NK-92 (cell line): ENCODE results near the gene KCTD11.

Experiments used
- DNase-seq: peaks from one replicate; lab custom pipeline; 2025; ENCODE audit not compliant: unreplicated experiment; lab: John Stamatoyannopoulos, UW

KCTD11 gene

GRCh38 chr17:7374353-7374752 is 22.4 kb downstream of the KCTD11 start:
- DNase-seq, result no peak

GRCh38 chr17:7379134-7379533 is 27.2 kb downstream of the KCTD11 start:
- no peak for DNase-seq

- DNase-seq, result no peak
Measured at GRCh38 chr17:7380321-7380720, 28.4 kb downstream of the KCTD11 start.

GRCh38 chr17:7380855-7381683 is 29.1 kb downstream of the KCTD11 start, which contains the start of gene TNK1:
Gene TNK1 (plus strand): TSS chr17:7381089. CDS start chr17:7382927, 1,838 bp downstream.
- no peak for DNase-seq

GRCh38 chr17:7382901-7383300 is 30.9 kb downstream of the KCTD11 start:
- DNase-seq, result no peak

- DNase-seq, result no peak
Measured at GRCh38 chr17:7383371-7383741, 31.4 kb downstream of the KCTD11 start.

GRCh38 chr17:7383742-7384488 is 32.0 kb downstream of the KCTD11 start:
- DNase-seq, result no peak

GRCh38 chr17:7384489-7385081 is 32.6 kb downstream of the KCTD11 start:
- DNase-seq, result no peak

- DNase-seq, result no peak
Measured at GRCh38 chr17:7388856-7389255, 36.9 kb downstream of the KCTD11 start.

- DNase-seq, result no peak
Measured at GRCh38 chr17:7389924-7390910, 38.3 kb downstream of the KCTD11 start.

- DNase-seq, result no peak
Measured at GRCh38 chr17:7391307-7391706, 39.3 kb downstream of the KCTD11 start.

- DNase-seq, result no peak
Measured at GRCh38 chr17:7392696-7393612, 41.0 kb downstream of the KCTD11 start.

- no peak for DNase-seq
Measured at GRCh38 chr17:7393613-7394451, 41.9 kb downstream of the KCTD11 start.

GRCh38 chr17:7394452-7395191 is 42.7 kb downstream of the KCTD11 start, which contains the start of gene PLSCR3:
Gene PLSCR3 (minus strand): TSS chr17:7394525. CDS start chr17:7394110, 415 bp downstream.
- DNase-seq, result no peak

- no peak for DNase-seq
Measured at GRCh38 chr17:7396147-7396546, 44.2 kb downstream of the KCTD11 start.

GRCh38 chr17:7398612-7399011 is 46.6 kb downstream of the KCTD11 start:
- DNase-seq, result no peak

- no peak for DNase-seq
Measured at GRCh38 chr17:7403043-7403726, 51.2 kb downstream of the KCTD11 start.

- no peak for DNase-seq
Measured at GRCh38 chr17:7403727-7403976, 51.7 kb downstream of the KCTD11 start.
